Esophagus squamous epithelium (tissue), 4 donors: ENCODE data around the gene PROB1.

Source experiments
- POLR2A ChIP-seq, 4 donors: fragments of 450-650 bp; IDR thresholded peaks; one replicate each; pipeline ENCODE4 v1.6.1; 2017; ENCODE audit warnings: antibody characterized with exemption in 4 of 4, mild to moderate bottlenecking in 4 of 4, moderate library complexity in 3 of 4
- TF ChIP-seq, protein P1 (sequence below), 6 experiments: fragments of 450-650 bp in 4 of 6; fragments of 200-600 bp in 2 of 6; sonication (generic) in 2 of 6; IDR thresholded peaks; one replicate each; pipeline ENCODE4 v1.5.1; 2016 to 2019; ENCODE audit warnings: antibody characterized with exemption in 6 of 6, mild to moderate bottlenecking in 4 of 6, moderate library complexity in 4 of 6

DNA sequence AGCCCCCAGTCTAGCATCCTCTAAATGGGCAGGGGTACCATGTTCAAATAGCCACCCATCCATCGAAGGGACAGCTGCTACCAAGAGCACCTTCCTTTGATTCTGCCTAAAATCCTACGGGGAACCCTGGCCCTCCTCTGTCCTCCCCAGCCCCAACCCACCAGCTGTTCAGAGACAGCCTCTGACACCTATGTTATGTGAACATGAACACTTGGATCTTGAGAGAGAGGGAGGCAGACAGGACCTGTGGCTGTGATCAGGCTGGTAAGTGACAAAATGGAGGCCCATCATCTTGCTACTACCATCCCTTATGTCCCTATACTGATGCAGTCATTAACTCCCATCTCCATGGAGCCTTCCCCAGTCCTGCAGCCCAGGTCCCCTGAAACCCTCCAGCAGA is 20.0 kb downstream of the PROB1 start:
- TF ChIP-seq, protein P1, sequence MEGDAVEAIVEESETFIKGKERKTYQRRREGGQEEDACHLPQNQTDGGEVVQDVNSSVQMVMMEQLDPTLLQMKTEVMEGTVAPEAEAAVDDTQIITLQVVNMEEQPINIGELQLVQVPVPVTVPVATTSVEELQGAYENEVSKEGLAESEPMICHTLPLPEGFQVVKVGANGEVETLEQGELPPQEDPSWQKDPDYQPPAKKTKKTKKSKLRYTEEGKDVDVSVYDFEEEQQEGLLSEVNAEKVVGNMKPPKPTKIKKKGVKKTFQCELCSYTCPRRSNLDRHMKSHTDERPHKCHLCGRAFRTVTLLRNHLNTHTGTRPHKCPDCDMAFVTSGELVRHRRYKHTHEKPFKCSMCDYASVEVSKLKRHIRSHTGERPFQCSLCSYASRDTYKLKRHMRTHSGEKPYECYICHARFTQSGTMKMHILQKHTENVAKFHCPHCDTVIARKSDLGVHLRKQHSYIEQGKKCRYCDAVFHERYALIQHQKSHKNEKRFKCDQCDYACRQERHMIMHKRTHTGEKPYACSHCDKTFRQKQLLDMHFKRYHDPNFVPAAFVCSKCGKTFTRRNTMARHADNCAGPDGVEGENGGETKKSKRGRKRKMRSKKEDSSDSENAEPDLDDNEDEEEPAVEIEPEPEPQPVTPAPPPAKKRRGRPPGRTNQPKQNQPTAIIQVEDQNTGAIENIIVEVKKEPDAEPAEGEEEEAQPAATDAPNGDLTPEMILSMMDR (IDR thresholded peaks at IDR 0.05), result no peak
- no peak for TF ChIP-seq POLR2A (IDR thresholded peaks at IDR 0.05)
